SIG-M5 treated with dmso at 0.1 percent for 504 hours (cell line): ENCODE results near the gene EXOC3L1.

Experiments used
- DNase-seq: peaks from one replicate; lab custom pipeline; 2025; ENCODE audit not compliant: unreplicated experiment; lab: John Stamatoyannopoulos, UW

EXOC3L1 gene

GRCh38 chr16:67190041-67190440, at the start of gene EXOC3L1:
TSS of gene EXOC3L1 (minus strand) at chr16:67190136. CDS start at chr16:67189676, 460 bp downstream.
- DNase-seq, result no peak

GRCh38 chr16:67238806-67239470, 49.0 kb upstream of the EXOC3L1 start:
- DNase-seq, result no peak

GRCh38 chr16:67238278-67238575, 48.3 kb upstream of the EXOC3L1 start:
- DNase-seq, result no peak

DNA sequence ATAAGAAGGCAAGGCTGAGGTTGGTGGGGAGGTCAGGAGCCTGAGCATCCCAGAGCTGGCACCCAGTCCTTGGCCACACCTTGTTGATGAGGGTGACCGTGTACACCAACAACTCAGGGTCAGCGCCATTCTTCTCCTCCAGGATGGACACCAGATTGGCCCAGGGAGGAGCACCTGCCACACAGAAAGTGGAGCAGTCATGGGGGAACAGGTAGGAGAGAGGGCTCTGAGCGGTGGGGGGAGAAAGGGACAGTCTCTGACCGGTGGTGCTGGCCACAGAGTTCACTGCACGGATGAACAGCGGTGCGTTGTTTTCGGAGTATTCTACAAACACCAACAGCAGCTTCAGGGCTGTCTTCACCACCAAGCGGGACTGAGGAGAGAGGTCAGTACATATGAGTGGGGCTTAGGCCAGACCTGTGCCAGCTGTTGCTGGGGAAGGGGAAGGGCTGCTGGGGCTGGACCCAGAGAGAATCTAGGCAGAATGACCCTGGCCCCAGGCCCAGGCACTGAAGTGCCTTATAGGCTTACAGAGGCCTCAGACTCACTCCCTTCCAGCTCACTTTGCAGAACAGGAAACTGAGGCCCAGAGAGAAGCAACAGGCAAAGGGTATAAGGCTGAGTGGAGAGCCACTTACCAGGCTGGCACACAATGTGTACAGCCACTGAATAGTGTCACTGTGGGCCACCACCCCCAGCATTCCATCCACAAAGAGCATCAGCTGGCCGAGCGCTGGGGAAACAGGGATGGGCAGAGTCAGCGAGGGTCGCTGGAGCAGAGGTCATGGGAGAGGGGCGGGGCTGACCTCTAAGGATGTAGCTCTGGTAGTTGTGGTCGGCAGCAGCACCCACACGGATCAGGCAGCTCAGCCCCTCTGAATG, 47.7 kb upstream of the EXOC3L1 start:
- no peak for DNase-seq

GRCh38 chr16:67236563-67237395, 46.8 kb upstream of the EXOC3L1 start:
- DNase-seq, result peak; percentile 45

GRCh38 chr16:67235816-67236562, 46.1 kb upstream of the EXOC3L1 start:
- peak; percentile 35 for DNase-seq

GRCh38 chr16:67234180-67234597, 44.3 kb upstream of the EXOC3L1 start:
- no peak for DNase-seq

DNA sequence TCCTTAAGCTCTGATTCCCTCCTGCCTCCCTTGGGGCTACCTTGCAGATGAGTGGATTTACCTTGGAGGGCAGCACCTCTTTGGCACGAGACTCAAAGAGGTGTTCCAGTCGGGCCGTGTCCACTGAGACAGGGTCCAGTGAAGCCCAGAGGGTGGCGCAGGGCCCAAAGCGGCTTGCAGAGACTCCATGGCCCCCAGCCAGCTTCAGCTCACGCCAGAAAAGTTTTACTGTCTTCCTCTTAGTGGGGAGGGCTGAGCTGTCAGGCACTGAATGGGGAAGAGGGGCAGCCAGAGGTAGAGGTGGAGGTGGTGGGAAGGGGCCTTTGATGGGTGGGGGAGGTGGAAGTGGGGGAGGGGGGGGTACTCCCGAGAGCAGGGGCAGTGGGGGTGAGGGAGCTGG, 43.7 kb upstream of the EXOC3L1 start:
- no peak for DNase-seq

GRCh38 chr16:67230809-67231660, 41.1 kb upstream of the EXOC3L1 start:
- no peak for DNase-seq

- DNase-seq, result no peak
These were observed 40.2 kb upstream of the EXOC3L1 start for GRCh38 chr16:67229906-67230808.

GRCh38 chr16:67228905-67229304, 39.0 kb upstream of the EXOC3L1 start:
- no peak for DNase-seq

DNA sequence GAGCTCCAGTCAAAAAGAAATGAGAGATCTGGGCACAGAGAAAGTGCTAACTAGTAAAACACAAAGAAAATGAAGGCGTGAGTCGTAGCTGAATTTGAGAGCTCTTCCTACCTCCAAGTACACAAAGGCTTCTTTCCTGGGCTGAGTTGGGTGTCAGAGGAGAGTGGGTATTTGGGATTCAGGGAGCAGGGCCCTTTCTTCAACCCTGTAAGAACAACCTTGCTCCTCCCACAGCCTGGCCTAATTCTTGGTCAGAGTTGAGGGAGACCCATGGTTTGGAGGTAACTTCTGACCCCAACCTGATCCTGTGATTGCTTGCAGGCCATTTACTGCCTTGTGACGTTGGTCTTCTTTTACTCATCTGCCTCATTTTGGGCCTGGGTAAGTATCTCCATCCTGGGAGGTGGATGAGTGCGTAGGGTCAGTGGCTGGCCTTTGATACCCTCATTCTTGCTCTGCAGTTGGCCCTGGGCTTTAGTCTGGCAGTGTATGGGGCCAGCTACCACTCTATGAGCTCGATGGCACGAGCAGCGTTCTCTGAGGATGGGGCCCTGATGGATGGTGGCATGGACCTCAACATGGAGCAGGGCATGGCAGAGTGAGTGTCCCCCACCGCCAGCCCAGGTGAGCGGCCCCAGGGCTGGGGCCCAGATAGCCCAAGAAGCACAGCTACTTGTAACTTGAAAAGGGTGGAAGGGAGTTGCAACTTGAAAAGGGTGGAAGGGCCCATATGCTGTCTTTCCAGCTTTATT, 38.3 kb upstream of the EXOC3L1 start:
- DNase-seq, result no peak

DNA sequence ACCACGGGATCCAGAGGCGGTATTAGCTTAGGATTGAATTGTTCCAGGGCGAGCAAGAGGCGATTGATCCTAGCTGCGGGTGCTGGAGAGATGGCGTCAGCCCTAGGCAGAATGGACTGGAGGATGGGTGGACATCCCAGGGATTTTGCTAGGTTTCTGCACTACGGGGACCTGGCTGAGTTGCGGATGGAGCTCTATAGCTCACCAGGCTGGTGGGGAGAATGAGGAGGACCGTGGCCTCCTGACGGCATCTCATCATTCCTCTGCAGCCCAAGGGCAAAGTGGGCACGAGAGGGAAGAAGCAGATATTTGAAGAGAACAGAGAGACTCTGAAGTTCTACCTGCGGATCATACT, 37.6 kb upstream of the EXOC3L1 start:
- DNase-seq, result no peak

DNA sequence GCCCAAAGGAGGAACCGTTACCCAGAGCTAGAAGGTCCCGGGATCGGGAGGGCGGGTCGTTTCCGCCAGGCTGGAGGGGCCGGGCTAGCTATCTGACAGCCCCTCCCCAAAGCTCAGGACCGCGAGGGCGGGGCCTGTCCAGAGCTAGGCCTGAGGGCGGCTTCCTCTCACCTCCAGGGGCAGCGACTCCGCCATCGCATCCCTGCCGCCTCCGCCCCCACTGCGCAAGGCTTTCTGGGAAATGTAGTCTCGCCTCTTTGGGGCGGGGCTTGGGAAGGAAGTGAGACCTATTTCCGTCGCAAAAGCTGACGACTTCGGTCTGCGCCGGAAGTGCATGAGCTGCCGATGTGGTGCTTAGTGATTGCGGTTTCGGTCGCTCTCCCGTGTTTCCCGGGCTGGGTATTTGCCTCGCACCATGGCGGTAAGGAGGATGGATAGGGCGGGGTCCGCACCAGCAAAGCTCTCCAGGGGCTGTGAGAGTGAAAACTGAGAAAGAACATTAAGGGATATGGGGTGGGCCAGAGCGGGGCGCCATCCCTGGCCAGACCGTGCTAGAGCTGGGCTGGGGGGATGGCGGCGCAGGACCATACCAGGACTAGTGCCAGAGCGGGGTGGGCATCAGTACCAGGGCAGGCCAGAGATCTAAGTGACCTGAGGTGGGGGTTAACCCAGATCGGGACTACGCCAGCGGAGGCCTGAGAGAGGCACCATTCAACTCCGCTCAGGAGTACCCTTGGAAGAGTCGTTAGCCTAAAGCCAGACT, 37.0 kb upstream of the EXOC3L1 start, which contains the start of gene TMEM208:
TMEM208 (plus strand) TSS at position 327 of the 763 bp plus-strand sequence; CDS start at position 416, 89 bp downstream.
- DNase-seq, result peak; percentile 95

GRCh38 chr16:67226295-67226803, 36.4 kb upstream of the EXOC3L1 start:
- DNase-seq, result no peak

GRCh38 chr16:67223992-67224391, 34.1 kb upstream of the EXOC3L1 start:
- no peak for DNase-seq
